ENCODE data around the gene SPDEF.

The SPDEF gene

DNA sequence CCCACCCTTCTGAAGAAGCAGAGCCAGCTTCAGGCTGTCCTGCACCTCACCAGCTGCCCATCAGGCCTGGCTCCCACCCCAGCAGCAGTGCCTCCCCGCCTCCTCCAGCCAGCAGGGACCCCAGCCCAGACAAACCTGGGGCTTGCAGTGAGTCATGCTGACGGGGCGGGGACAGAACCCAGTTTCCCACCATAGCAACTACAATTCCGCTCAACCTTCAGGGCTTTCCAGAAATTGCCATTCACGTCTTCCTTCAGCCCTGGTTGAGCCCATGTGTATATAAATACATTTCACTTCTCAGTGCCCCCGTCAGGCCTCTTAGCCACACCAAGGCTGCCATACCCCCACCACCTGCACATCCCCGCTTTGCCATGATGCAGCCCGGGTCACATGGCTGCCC, 4.4 kb downstream of the SPDEF start:
- Mint-ChIP-seq H3K4me1 (ENCODE audit: low read depth) (peaks cover 58% of the 10 kb centered on the region), H3K9me3 (no peaks in the 10 kb centered on the region), H3K27me3 (peaks cover 30% of the 10 kb centered on the region), H3K27ac (no peak overlapping the region), H3K36me3 (ENCODE audit: low read depth) (no peaks in the 10 kb centered on the region), H3K4me3 (no peak overlapping the region)
- intact Hi-C loops (cut with micrococcal nuclease): no loop called here

DNA sequence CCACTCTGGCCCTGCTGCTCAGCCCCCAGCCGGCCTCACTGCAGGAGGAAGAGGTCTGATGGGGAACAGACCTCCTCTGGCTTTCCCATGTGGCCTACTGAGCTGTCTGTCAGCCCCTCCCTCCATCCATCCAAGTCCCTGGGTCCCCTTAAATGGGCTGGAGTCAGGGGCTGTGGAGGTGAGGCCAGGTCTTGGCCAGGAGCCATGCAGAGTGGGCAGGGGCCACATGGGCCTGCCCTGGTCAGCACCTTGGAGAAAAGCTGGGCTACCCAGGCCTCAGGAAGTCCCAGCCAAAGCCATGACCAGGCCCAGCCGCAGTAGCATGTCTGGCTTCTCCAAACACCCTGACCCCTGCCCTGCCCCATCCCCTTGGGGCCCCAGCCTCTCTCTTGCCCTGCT, 6.3 kb downstream of the SPDEF start:
- Mint-ChIP-seq H3K27me3 (peaks cover 26% of the 10 kb centered on the region), H3K9me3 (no peaks in the 10 kb centered on the region), H3K4me3 (no peak overlapping the region), H3K4me1 (ENCODE audit: low read depth) (peaks cover 49% of the 10 kb centered on the region), H3K36me3 (ENCODE audit: low read depth) (no peaks in the 10 kb centered on the region), H3K27ac (no peak overlapping the region)
- intact Hi-C loops (cut with micrococcal nuclease): no loop called here

DNA sequence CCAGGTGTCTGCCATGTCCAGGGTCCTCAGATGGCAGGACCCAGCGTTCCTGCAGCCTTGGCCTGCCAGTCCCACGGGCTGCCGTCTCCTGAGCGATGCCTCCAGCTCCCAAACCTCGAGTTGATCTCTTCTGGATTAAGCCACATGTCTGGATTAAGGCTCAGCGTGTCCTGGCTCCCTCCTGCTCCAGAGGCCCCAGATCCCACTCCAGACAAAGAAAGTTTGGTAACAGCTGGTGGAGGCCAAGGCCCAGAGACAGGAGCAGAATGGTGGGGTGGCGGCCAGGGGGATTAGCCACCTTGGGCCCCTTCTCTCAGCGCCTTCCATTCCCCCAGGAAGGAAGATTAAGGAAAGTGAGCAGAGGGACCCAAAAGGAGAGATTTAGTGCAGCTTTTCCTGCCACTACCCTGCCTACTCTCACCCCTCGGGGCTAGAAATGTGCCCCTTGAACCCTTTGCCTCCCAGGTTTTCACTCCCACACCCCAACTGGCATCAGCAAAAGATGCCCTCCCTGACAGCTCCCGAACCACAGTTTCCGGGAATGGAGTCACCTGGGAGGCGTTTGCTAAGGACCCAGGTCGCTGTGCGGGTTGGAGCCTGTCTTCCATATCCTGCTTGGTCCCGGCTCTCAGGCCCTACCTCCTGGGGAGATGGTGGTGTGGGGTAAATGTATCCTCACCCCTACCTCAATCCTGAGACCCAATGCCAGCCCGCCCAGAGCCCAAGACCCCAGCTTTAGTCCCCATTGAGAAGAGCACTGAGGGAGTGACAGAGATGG, 6.9 kb downstream of the SPDEF start:
- H3K4me1 Mint-ChIP-seq (ENCODE audit: low read depth): peaks cover 49% of the 10 kb centered on the region
- intact Hi-C loops (cut with micrococcal nuclease): no loop called here
- no peaks in the 10 kb centered on the region for H3K36me3 Mint-ChIP-seq (ENCODE audit: low read depth)
- no peak overlapping the region for H3K4me3 Mint-ChIP-seq
- H3K9me3 Mint-ChIP-seq: no peaks in the 10 kb centered on the region
- no peak overlapping the region for H3K27ac Mint-ChIP-seq
- H3K27me3 Mint-ChIP-seq: peaks cover 24% of the 10 kb centered on the region

DNA sequence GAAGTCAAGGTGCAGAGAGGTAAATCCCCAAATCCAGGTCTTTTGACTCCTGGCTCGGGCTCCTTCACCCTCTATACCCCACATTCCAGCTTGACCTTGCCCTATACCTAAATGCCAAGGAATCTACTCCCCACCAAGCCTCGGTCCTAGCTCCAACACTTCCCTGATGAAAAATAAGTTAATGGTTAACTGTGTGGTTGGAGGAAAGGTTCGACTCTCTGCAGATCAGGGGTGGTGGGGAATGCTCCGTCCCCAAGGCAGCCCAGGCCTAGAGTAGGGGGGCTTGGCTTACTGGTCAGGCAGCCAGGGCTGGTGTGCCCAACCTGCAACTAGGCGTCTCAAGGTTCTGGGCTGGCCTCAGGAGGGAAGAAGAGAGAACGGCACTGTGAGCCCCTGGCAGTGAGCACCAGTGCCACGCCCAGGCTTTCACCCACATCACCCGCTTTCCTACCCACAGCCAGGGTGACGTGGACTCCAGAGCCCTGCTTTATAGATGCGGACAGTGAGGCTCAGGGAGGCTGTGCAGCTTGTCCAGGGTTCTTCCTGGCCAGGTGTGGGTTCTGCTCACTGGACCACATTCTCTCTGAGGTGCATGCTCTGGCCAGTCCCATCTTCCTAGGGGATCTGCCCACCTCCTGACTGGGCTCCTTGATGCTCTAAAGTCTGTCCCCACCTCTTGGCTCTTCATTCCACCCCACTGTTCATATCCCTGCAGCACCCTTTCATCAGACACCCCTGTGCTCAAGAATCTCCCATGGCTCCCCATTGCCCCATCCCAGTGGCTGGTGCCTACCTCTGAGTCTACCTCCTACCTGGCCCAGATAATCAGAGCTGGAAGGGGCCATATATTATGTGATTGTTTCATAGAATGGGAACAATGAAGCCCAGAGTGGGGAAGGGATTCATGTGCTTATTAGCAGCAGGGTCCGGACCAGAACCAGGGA, 8.2 kb downstream of the SPDEF start:
- H3K9me3 Mint-ChIP-seq: no peaks in the 10 kb centered on the region
- peaks cover 44% of the 10 kb centered on the region for H3K4me1 Mint-ChIP-seq (ENCODE audit: low read depth)
- no peaks in the 10 kb centered on the region for H3K36me3 Mint-ChIP-seq (ENCODE audit: low read depth)
- intact Hi-C loops (cut with micrococcal nuclease): no loop called here
- no peak overlapping the region for H3K27ac Mint-ChIP-seq
- no peak overlapping the region for H3K4me3 Mint-ChIP-seq
- peaks cover 20% of the 10 kb centered on the region for H3K27me3 Mint-ChIP-seq

DNA sequence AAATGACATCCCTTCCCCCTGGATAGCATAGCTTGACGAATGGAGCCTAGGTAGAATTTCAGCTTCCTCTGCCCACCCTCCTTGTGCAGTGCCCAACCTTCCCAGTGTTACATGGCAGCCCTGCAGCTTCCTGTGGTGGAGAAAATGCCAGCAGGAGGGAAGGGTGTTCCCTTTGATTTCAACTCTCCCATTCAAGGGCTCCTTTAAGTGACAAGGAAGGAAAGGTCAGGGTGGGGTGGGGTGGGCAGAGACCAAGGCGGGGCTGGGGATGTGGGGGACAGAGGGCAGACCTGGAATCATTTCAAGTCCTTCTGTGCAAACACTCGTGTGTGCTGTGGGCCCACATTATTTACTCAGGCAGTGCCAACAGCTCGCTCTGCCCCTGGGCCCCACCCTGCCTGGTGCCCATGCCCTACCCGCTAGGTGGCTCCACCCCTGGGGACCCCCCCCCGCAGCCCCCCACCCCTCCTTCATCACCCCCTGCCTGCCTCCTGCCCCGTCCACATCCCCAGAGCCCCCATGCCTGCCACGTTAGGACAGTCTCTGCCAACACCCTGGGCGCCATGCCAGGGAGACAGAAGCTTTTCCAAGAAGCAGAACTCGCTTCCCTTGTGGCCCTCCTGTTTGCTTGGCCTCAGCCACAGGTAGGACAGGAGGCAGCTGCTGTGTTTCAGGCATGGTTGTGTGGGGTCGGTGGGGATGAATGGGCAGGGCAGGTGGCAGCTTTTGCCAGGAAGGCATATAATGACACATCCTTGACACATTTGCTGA, 9.4 kb downstream of the SPDEF start:
- intact Hi-C loops (cut with micrococcal nuclease): no loop called here
- H3K36me3 Mint-ChIP-seq (ENCODE audit: low read depth): no peaks in the 10 kb centered on the region

DNA sequence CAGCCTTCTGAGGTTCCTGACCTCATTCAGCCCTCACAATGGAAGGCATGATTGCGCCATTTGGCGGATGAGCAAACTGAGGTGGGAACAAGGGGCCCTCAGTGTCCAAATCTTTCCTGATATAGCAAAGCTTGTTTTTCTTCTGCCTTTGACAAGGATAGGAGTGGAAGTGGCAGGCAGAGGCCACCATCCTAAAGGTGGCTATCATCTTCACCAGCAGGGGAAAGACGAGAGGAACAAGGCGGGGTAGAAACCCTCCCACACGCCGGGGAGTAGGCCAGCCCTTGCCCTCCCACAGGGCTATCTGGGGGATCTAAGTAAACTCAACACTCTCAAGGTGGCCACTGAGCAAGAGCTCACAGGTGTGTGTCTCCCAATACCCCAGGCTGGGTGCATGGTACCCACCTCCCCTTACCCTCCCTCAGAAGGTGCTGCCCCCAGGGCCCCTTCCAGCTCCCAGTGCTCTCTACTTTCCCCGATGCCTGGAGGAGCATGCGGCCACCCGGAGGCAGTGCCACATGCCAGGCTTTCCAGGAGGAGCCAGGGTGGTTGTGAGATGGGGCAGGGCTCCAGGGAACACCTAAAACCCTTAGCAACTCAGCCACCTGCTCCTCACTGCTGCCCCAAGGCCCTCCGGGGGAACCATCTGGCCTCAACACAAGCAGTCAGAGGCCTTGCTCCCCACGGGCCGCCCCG, 11.2 kb downstream of the SPDEF start:
- intact Hi-C loops (cut with micrococcal nuclease): no loop called here
- peaks cover 25% of the 10 kb centered on the region for H3K4me1 Mint-ChIP-seq (ENCODE audit: low read depth)
- H3K27me3 Mint-ChIP-seq: peaks cover 12% of the 10 kb centered on the region
- no peaks in the 10 kb centered on the region for H3K36me3 Mint-ChIP-seq (ENCODE audit: low read depth)
- no peak overlapping the region for H3K4me3 Mint-ChIP-seq
- no peak overlapping the region for H3K27ac Mint-ChIP-seq
- no peaks in the 10 kb centered on the region for H3K9me3 Mint-ChIP-seq

More for the DNA sequence above, 9.4 kb downstream of the SPDEF start:
- no peak overlapping the region for H3K4me3 Mint-ChIP-seq
- H3K9me3 Mint-ChIP-seq: no peaks in the 10 kb centered on the region
- peaks cover 33% of the 10 kb centered on the region for H3K4me1 Mint-ChIP-seq (ENCODE audit: low read depth)
- no peak overlapping the region for H3K27ac Mint-ChIP-seq
- peaks cover 14% of the 10 kb centered on the region for H3K27me3 Mint-ChIP-seq

DNA sequence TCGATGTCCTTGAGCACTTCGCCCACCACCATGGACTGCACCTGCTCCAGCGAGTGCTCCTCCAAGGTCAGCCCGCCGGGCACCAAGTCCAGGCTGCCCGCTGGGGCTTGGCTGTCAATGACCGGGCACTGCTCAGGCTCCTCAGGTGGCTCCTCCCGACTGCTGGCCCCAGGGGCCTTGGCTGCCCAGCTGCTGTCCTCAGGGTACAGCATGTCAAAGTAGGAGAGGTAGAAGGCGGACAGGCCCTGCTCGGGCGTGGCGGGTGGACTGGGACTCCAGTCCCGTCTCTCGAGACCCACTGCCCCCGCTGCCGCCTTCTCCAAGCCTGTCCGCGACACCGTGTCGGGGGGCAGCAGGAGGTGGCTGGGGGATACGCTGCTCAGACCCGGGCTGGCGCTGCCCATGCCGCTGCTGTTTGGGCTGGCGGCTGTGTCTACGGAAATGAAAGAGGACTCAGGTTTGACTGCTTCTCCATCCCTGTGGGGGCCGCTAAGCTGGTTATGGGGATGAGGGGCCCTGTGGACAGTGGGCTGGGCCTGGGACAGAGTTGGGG, 12.0 kb downstream of the SPDEF start:
- intact Hi-C loops (cut with micrococcal nuclease): no loop called here
- Mint-ChIP-seq H3K4me3 (no peak overlapping the region), H3K27ac (no peak overlapping the region), H3K27me3 (peaks cover 12% of the 10 kb centered on the region), H3K9me3 (no peaks in the 10 kb centered on the region), H3K4me1 (ENCODE audit: low read depth) (peaks cover 25% of the 10 kb centered on the region), H3K36me3 (ENCODE audit: low read depth) (no peaks in the 10 kb centered on the region)

DNA sequence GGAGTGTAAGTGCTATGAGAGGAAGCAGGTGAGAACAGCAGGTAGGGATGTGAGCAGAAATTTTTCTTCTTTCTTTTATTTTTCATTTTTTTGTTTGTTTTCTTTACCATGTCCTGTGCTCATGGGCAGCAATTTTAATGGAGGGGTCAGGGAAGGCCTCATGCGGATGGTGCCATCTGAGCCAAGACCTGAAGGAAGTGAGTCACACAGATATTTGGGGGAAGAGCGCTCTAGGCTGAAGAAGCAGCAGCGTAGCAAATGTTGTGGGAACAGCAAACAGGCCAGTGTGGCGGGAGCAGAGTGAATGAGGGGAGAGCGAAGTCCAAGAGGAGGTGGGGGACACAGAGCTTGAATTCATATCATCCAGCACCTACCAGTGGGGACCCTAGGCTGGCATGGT, 12.7 kb downstream of the SPDEF start:
- no peaks in the 10 kb centered on the region for H3K36me3 Mint-ChIP-seq (ENCODE audit: low read depth)
- H3K4me3 Mint-ChIP-seq: no peak overlapping the region
- intact Hi-C loops (cut with micrococcal nuclease): no loop called here
- H3K27me3 Mint-ChIP-seq: peaks cover 12% of the 10 kb centered on the region
- H3K4me1 Mint-ChIP-seq (ENCODE audit: low read depth): peaks cover 25% of the 10 kb centered on the region
- no peak overlapping the region for H3K27ac Mint-ChIP-seq
- no peaks in the 10 kb centered on the region for H3K9me3 Mint-ChIP-seq

DNA sequence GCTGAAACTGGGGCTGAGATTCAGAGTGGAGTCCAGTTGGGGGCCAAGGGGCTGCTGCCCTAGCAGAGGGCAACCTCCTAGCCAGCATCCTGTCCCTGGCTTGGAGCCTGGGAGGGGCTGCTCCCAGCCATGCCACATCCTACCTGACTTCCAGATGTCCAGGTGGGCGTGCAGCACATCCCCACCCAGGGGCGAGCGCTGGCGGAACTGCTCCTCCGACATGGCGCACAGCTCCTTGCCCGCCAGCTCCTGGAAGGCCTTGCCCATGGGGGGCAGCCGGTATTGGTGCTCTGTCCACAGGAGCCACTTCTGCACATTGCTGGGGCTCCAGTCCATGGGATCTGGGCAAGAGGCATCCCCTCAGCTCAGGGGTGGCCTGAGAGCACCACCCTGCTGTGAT, 15.3 kb downstream of the SPDEF start:
- intact Hi-C loops (cut with micrococcal nuclease): no loop called here
- H3K9me3 Mint-ChIP-seq: no peaks in the 10 kb centered on the region
- H3K4me3 Mint-ChIP-seq: no peak overlapping the region
- peaks cover 19% of the 10 kb centered on the region for H3K4me1 Mint-ChIP-seq (ENCODE audit: low read depth)
- no peaks in the 10 kb centered on the region for H3K36me3 Mint-ChIP-seq (ENCODE audit: low read depth)
- H3K27ac Mint-ChIP-seq: no peak overlapping the region
- H3K27me3 Mint-ChIP-seq: peaks cover 4% of the 10 kb centered on the region

DNA sequence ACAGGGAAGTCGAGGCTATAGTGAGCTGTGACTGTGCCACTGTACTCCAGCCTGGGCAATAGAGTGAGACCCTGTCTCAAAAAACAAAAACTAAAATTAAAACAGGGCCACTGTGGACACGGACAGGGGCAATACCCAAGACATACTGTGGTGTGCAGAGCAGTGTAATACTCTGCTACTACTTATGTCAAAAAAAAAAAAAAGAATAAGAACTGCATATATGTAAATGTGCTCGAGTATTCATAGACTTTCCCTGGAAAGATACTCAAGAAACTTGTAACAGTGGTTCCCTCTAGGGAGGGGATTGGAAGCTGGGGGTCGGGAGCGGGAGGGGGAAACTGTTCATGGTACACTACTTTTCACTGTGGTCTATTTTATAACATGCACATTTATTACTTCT, 15.9 kb downstream of the SPDEF start:
- intact Hi-C loops (cut with micrococcal nuclease): no loop called here
- peaks cover 2% of the 10 kb centered on the region for H3K27me3 Mint-ChIP-seq
- H3K36me3 Mint-ChIP-seq (ENCODE audit: low read depth): no peaks in the 10 kb centered on the region
- H3K4me1 Mint-ChIP-seq (ENCODE audit: low read depth): peaks cover 18% of the 10 kb centered on the region
- H3K27ac Mint-ChIP-seq: no peak overlapping the region
- no peaks in the 10 kb centered on the region for H3K9me3 Mint-ChIP-seq
- H3K4me3 Mint-ChIP-seq: no peak overlapping the region

DNA sequence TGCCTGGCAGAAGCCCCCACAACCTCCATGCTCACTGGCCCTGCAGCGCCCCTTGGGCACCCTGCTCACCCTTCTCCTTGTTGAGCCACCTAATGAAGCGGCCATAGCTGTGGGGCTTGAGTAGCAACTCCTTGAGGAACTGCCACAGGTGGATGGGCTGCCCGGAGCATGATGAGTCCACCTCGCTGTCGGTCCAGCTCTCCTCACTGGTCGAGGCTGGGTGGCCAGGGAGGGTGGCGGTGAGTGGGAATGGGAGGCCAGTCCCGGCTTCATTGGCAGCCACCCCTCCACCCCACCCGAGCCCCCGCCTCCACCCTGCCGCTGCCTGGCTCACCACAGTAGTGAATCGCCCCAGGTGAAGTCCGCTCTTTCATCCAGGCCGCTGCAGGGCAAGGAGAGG, 16.9 kb downstream of the SPDEF start:
- H3K36me3 Mint-ChIP-seq (ENCODE audit: low read depth): no peaks in the 10 kb centered on the region
- no peak overlapping the region for H3K27ac Mint-ChIP-seq
- peaks cover 8% of the 10 kb centered on the region for H3K4me1 Mint-ChIP-seq (ENCODE audit: low read depth)
- H3K27me3 Mint-ChIP-seq: no peaks in the 10 kb centered on the region
- intact Hi-C loops (cut with micrococcal nuclease): no loop called here
- no peak overlapping the region for H3K4me3 Mint-ChIP-seq
- H3K9me3 Mint-ChIP-seq: no peaks in the 10 kb centered on the region

DNA sequence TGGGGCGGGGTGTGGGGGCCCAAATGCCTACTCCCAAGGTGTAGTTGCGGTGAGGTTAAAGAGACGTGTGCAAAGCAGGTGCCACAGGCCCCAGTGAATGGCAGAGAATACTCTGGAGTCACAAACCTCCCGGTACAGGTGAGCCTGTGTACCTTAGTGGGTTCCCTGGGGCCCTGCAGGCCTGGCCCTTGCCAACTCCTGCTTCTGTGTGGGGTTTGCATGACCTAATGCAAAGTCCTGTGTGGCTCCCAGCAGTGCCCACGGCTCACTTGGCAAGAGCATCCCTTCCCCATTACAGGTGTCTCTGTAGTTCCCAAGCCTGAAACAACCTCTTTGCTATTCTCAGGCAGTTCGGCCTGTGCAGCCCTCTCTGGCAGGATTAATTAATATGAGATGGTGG, 17.5 kb downstream of the SPDEF start:
- Mint-ChIP-seq H3K9me3 (no peaks in the 10 kb centered on the region), H3K27me3 (no peaks in the 10 kb centered on the region), H3K36me3 (ENCODE audit: low read depth) (no peaks in the 10 kb centered on the region), H3K4me1 (ENCODE audit: low read depth) (peaks cover 5% of the 10 kb centered on the region), H3K4me3 (no peak overlapping the region), H3K27ac (no peak overlapping the region)
- intact Hi-C loops (cut with micrococcal nuclease): no loop called here

DNA sequence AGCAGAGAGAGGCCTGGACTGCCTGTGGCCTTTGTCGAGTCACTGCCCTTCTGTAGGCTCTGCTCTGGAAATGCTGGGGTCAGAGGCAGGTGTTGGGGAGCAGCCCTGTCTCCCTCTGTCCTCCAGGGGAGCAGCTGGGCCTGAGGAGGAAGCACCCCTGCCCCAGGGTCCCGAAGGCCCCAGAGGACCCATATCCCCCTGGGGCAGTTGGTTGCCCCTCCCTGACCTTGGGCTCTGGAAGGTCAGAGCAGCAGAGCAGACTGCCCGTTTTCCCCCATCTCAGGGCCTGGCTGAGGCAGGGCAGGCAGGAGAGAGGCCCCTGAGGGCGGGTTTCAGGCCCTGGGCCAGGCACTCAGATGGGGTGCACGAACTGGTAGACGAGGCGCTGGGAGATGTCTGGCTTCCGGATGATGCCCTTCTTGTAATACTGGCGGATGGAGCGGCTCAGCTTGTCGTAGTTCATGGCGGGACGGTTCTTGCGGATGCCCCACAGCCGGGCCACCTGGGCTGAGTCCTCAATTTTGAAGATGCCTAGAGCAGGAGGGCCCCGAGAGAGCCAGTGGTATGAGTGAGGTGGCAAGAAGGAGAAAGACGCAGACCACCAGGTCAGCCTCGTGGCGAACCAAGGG, 18.1 kb downstream of the SPDEF start:
- Mint-ChIP-seq H3K27me3 (peaks cover 1% of the 10 kb centered on the region), H3K27ac (no peak overlapping the region), H3K4me3 (no peak overlapping the region), H3K36me3 (ENCODE audit: low read depth) (no peaks in the 10 kb centered on the region), H3K4me1 (ENCODE audit: low read depth) (no peaks in the 10 kb centered on the region), H3K9me3 (no peaks in the 10 kb centered on the region)
- intact Hi-C loops (cut with micrococcal nuclease): no loop called here
